Endodermal cell (in vitro differentiated cells): ENCODE results near the gene DNAJC6. TPM values are rescaled to one million over a fixed set of nuclear protein-coding genes. Genes with fewer than 3 reads are reported as not detected.

Source experiments
- DNase-seq: peaks from one replicate; pipeline ENCODE4 v3.0.0-alpha.2; 2017
- H3K27ac ChIP-seq: 2 replicates; pipeline ENCODE4 v1.5.1; 2013; ENCODE audit warnings: mild to moderate bottlenecking, low read depth, low read length, moderate library complexity
- H3K27me3 ChIP-seq: 2 replicates; pipeline ENCODE4 v1.6.1; 2013; ENCODE audit warnings: mild to moderate bottlenecking, low read length, moderate library complexity; ENCODE audit not compliant: insufficient read depth, control insufficient read depth, poor library complexity, severe bottlenecking
- H3K36me3 ChIP-seq: 2 replicates; pipeline ENCODE4 v1.7.0; 2013; ENCODE audit warnings: mild to moderate bottlenecking, low read length, moderate library complexity; ENCODE audit not compliant: control insufficient read depth, insufficient read depth
- H3K4me1 ChIP-seq: one replicate; pipeline ENCODE4 v1.7.0; 2013; ENCODE audit warnings: low read length; ENCODE audit not compliant: control insufficient read depth, insufficient read depth
- H3K4me3 ChIP-seq: 2 replicates; pipeline ENCODE4 v1.5.1; 2013; ENCODE audit warnings: mild to moderate bottlenecking, low read length, moderate library complexity
- H3K9ac ChIP-seq: 2 replicates; pipeline ENCODE4 v1.6.1; 2013; ENCODE audit warnings: mild to moderate bottlenecking, low read length, moderate library complexity; ENCODE audit not compliant: poor library complexity, severe bottlenecking; ENCODE audit errors: extremely low read depth
- H3K9me3 ChIP-seq: 2 replicates; pipeline ENCODE4 v1.6.1; 2013; ENCODE audit warnings: mild to moderate bottlenecking, low read length, moderate library complexity; ENCODE audit not compliant: control insufficient read depth
- H3K27ac Mint-ChIP-seq: 2 replicates; pipeline ENCODE4 v1.8.0; 2020; ENCODE audit warnings: mixed read lengths
- H3K27me3 Mint-ChIP-seq: 2 replicates; pipeline ENCODE4 v1.8.0; 2021; ENCODE audit warnings: mild to moderate bottlenecking, mixed read lengths; ENCODE audit not compliant: insufficient read depth
- H3K36me3 Mint-ChIP-seq: 2 replicates; pipeline ENCODE4 v1.8.0; 2020; ENCODE audit warnings: low read depth, mixed read lengths
- H3K4me1 Mint-ChIP-seq: 2 replicates; pipeline ENCODE4 v1.8.0; 2020; ENCODE audit warnings: mixed read lengths
- H3K4me3 Mint-ChIP-seq: 2 replicates; pipeline ENCODE4 v1.8.0; 2020; ENCODE audit warnings: mild to moderate bottlenecking, moderate library complexity, mixed read lengths
- H3K9me3 Mint-ChIP-seq: 2 replicates; pipeline ENCODE4 v1.8.0; 2020; ENCODE audit warnings: mild to moderate bottlenecking, mixed read lengths
- WGBS, 2 experiments: methylation state at CpG; one replicate each; pipeline versions ENCODE4 v1.1.5 to v1.1.7; 2013; ENCODE audit warnings: missing lambda C conversion rate in 2 of 2, mixed read lengths in 1 of 2; ENCODE audit not compliant: insufficient coverage in 1 of 2, insufficient read length in 1 of 2; 5-methylcytosine and 5-hydroxymethylcytosine counted together
- total RNA-seq, 2 donors: library from RNA; stranded (reverse); fragmentation: NEBNext Ultra II Directional in 1 of 2; extraction: Animal tissue kit (Norgen Biotek cat#: 25700) in 1 of 2; gene quantifications; 2 replicates in 1 of 2; 3 replicates in 1 of 2; pipeline ENCODE4 v1.2.1, GENCODE V29; 2021
- TF ChIP-seq, protein P1 (sequence below): fragments of 200-600 bp; sonication (generic); conservative IDR thresholded peaks from 2 replicates; pipeline ENCODE4 v1.5.0; 2021; ENCODE audit warnings: antibody characterized with exemption, mild to moderate bottlenecking

Gene DNAJC6
- total RNA-seq, 2 donors from 2014 or later: 17.4 to 33.9 TPM

DNA sequence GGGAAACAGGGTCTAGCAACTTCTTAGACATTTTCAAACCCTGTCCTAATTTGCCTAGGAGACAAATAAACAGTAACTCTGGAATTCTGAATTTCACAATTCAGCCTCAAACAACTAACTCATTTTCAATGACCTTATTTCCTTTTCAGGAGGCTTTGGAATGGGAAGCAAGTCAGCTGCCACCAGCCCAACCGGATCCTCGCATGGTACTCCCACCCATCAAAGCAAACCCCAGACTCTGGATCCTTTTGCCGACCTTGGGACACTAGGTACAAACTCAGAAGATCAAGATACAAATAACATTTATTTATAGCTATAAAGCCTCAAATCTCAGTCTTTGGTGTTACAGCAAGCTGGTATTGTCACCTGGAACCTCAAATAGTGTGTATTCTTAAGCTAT is 92.3 kb downstream of the DNAJC6 start:
- H3K36me3 Mint-ChIP-seq: peaks cover 15% of the 10 kb centered on the region
- no peak for DNase-seq
- H3K27ac Mint-ChIP-seq: no peak overlapping the region
- peaks cover 66% of the 10 kb centered on the region for H3K36me3 ChIP-seq
- H3K27me3 Mint-ChIP-seq: no peaks in the 10 kb centered on the region
- WGBS, 2 experiments: 95 to 100% methylated on average over 3 of the region's 3 CpGs
- no peak overlapping the region for H3K27ac ChIP-seq
- no peaks in the 10 kb centered on the region for H3K4me1 Mint-ChIP-seq
- H3K27me3 ChIP-seq: no peaks in the 10 kb centered on the region
- TF ChIP-seq, protein P1, sequence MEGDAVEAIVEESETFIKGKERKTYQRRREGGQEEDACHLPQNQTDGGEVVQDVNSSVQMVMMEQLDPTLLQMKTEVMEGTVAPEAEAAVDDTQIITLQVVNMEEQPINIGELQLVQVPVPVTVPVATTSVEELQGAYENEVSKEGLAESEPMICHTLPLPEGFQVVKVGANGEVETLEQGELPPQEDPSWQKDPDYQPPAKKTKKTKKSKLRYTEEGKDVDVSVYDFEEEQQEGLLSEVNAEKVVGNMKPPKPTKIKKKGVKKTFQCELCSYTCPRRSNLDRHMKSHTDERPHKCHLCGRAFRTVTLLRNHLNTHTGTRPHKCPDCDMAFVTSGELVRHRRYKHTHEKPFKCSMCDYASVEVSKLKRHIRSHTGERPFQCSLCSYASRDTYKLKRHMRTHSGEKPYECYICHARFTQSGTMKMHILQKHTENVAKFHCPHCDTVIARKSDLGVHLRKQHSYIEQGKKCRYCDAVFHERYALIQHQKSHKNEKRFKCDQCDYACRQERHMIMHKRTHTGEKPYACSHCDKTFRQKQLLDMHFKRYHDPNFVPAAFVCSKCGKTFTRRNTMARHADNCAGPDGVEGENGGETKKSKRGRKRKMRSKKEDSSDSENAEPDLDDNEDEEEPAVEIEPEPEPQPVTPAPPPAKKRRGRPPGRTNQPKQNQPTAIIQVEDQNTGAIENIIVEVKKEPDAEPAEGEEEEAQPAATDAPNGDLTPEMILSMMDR: no peak
- H3K4me1 ChIP-seq: no peaks in the 10 kb centered on the region
- no peak overlapping the region for H3K4me3 Mint-ChIP-seq
- H3K4me3 ChIP-seq: no peak overlapping the region
- no peaks in the 10 kb centered on the region for H3K9me3 ChIP-seq
- H3K9me3 Mint-ChIP-seq: no peaks in the 10 kb centered on the region
- no peak overlapping the region for H3K9ac ChIP-seq

DNA sequence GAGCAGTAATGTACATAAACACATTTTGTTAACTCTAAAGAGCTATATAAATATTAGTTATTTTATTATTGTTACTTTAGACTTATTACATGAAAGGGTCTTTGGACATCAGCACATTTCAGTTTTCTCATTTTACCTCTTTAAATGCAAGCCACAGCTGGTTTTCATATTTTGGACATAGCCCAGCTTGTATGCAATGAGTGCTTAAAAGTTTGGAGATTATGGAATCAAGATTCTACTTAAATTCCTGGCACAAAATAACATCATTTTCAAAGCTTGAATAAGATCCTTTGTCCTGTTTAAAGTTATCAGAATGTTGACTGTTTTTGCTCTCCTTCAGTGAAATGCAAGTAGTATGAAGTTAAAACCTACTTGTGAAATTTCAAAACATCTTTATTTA is 95.6 kb downstream of the DNAJC6 start:
- DNase-seq: no peak
- no peaks in the 10 kb centered on the region for H3K9me3 Mint-ChIP-seq
- no peak overlapping the region for H3K4me3 ChIP-seq
- no peaks in the 10 kb centered on the region for H3K27me3 ChIP-seq
- no peak overlapping the region for H3K27ac ChIP-seq
- H3K27me3 Mint-ChIP-seq: no peaks in the 10 kb centered on the region
- H3K4me1 Mint-ChIP-seq: no peaks in the 10 kb centered on the region
- TF ChIP-seq, protein P1: no peak
- no peaks in the 10 kb centered on the region for H3K9me3 ChIP-seq
- peaks cover 73% of the 10 kb centered on the region for H3K36me3 ChIP-seq
- peaks cover 25% of the 10 kb centered on the region for H3K36me3 Mint-ChIP-seq
- H3K27ac Mint-ChIP-seq: no peak overlapping the region
- no peak overlapping the region for H3K9ac ChIP-seq
- no peaks in the 10 kb centered on the region for H3K4me1 ChIP-seq
- H3K4me3 Mint-ChIP-seq: no peak overlapping the region

DNA sequence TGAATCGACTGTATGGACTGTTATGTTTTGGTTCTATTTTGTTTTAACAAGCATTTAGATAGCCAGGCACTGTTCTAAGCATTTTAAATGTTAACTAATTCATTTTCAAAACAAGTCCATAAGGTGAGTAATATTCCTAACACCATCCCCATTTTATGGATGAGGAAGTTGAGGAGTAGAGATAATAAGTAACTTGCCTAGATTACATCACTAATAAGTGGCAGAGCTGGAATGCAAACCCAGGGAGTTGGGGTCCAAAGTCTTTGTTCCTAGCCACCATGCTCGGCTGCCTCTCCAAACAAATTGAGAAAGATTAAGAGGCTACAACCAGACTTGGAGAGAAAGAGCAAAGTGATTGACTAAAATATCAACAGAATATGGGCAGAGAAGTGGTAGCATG is 98.5 kb downstream of the DNAJC6 start:
- Histone ChIP-seq H3K9me3 (no peaks in the 10 kb centered on the region), H3K27ac (no peak overlapping the region), H3K36me3 (peaks cover 70% of the 10 kb centered on the region), H3K4me3 (no peak overlapping the region), H3K4me1 (no peaks in the 10 kb centered on the region), H3K9ac (no peak overlapping the region), H3K27me3 (no peaks in the 10 kb centered on the region)
- H3K27me3 Mint-ChIP-seq: no peaks in the 10 kb centered on the region
- no peak overlapping the region for H3K27ac Mint-ChIP-seq
- no peak overlapping the region for H3K4me3 Mint-ChIP-seq
- 86 to 92% methylated on average over 1 to 2 of the region's 2 CpGs for WGBS, 2 experiments
- TF ChIP-seq, protein P1: no peak
- peaks cover 28% of the 10 kb centered on the region for H3K36me3 Mint-ChIP-seq
- no peak for DNase-seq
- H3K9me3 Mint-ChIP-seq: no peaks in the 10 kb centered on the region
- H3K4me1 Mint-ChIP-seq: no peaks in the 10 kb centered on the region
